Thymus (tissue), 11 donors: ENCODE data around the gene GGA3. TPM values are rescaled to one million over a fixed set of nuclear protein-coding genes. Genes with fewer than 3 reads are reported as not detected.
"Not testable (repeated sequence)": the region's sequence is repeated elsewhere in the genome, so short reads cannot be mapped to it uniquely, and the experiment has no call there.

ENCODE experiments used
- DNase-seq, 9 donors: peaks; one replicate each; pipeline ENCODE4 v3.0.0-alpha.2; 2013; ENCODE audit warnings: low spot score in 9 of 9, low read depth in 6 of 9, missing footprints in 1 of 9
- H3K27ac ChIP-seq, 2 donors: one replicate each; pipeline ENCODE4 v1.5.1; 2013; ENCODE audit warnings: control low read depth in 1 of 2, low read depth in 1 of 2, low read length in 1 of 2, mild to moderate bottlenecking in 1 of 2, moderate library complexity in 1 of 2
- H3K27me3 ChIP-seq, 2 donors: one replicate each; pipeline ENCODE4 v1.5.1; 2013; ENCODE audit warnings: low read length in 1 of 2; ENCODE audit not compliant: control insufficient read depth in 2 of 2, insufficient read depth in 1 of 2
- H3K36me3 ChIP-seq, 2 donors: one replicate each; pipeline ENCODE4 v1.5.1; 2013; ENCODE audit warnings: low read length in 1 of 2, mild to moderate bottlenecking in 1 of 2, moderate library complexity in 1 of 2; ENCODE audit not compliant: control insufficient read depth in 2 of 2, insufficient read depth in 2 of 2
- H3K4me1 ChIP-seq, 2 donors: one replicate each; pipeline ENCODE4 v1.5.1; 2013; ENCODE audit warnings: low read length in 2 of 2; ENCODE audit not compliant: control insufficient read depth in 2 of 2, insufficient read depth in 2 of 2
- H3K4me3 ChIP-seq, 2 donors: one replicate each; pipeline ENCODE4 v1.5.1; 2013; ENCODE audit warnings: low read length in 2 of 2, control low read depth in 1 of 2, mild to moderate bottlenecking in 1 of 2
- H3K9me3 ChIP-seq, 2 donors: one replicate each; pipeline ENCODE4 v1.5.1; 2013; ENCODE audit warnings: low read length in 1 of 2, mild to moderate bottlenecking in 1 of 2; ENCODE audit not compliant: control insufficient read depth in 2 of 2, insufficient read depth in 1 of 2
- WGBS: extraction: QIAGEN DNeasy Blood & Tissue Kit; methylation state at CpG from one replicate; pipeline ENCODE4 v1.1.7; 2013; 5-methylcytosine and 5-hydroxymethylcytosine counted together
- polyA plus RNA-seq: library from polyadenylated mRNA; stranded (reverse); fragments of 200-250 nt; gene quantifications from one replicate; pipeline ENCODE4 v1.2.3, GENCODE V29; 2013
- total RNA-seq: library from RNA; stranded (reverse); fragments of 120-200 nt; gene quantifications from one replicate; pipeline ENCODE4 v1.2.4, GENCODE V29; 2013
- donor health status: healthy.

The GGA3 gene
- total and polyA plus RNA-seq, 2 donors, result 18.1 to 33.3 TPM

DNA sequence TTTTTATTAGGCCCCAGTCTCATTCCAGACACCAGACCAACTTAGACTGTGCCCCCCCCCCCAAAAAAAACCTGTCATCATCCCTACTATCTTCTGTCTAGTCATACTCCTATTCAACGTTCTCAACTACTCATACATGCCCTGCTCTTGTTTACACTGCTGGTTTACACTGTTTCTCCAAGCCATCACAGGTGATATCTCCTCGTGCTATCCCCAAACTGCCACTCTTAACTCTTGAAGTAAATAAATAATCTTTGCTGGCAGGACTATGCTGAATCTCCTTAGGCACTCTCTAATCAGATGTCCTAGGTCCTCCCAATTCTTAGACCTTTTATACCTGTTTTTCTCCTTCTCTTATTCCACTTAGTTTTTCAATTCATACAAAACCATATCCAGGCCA, 4.2 kb downstream of the GGA3 start:
- 87% methylated on average over 2 of the region's 2 CpGs for whole genome bisulfite sequencing
- not testable (repeated sequence) for DNase-seq, H3K4me3 ChIP-seq, H3K9me3 ChIP-seq, H3K27ac ChIP-seq, H3K36me3 ChIP-seq, H3K27me3 ChIP-seq
- H3K4me1 ChIP-seq, result peaks cover 10 to 17% of the 10 kb centered on the region in 2 donors

DNA sequence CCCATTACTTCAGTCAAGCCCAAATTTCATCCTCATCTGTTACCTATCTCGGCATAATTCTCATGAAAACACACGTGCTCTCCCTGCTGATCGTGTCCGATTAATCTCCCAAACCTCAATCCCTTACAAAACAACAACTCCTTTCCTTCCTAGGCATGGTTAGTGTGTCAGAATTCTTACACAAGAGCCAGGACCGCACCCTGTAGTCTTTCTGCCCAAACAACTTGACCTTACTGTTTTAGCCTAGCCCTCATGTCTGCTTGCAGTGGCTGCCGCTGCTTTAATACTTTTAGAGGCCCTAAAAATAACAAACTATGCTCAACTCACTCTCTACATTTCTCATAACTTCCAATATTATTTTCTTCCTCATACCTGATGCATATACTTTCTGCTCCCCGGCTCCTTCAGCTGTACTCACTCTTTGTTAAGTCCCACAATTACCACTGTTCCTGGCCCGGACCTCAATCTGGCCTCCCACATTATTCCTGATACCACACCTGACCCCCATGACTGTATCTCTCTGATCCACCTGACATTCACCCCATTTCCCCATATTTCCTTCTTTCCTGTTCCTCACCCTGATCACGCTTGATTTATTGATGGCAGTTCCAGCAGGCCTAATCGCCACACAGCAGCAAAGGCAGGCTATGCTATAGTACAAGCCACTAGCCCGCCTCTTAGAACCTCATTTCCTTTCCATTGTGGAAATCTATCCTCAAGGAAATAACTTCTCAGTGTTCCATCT, 5.3 kb downstream of the GGA3 start:
- not testable (repeated sequence) for H3K9me3 ChIP-seq, H3K36me3 ChIP-seq, DNase-seq, H3K27ac ChIP-seq, H3K4me3 ChIP-seq, H3K27me3 ChIP-seq
- H3K4me1 ChIP-seq, result peaks cover 8 to 15% of the 10 kb centered on the region in 2 donors
- 90% methylated on average over 10 of the region's 11 CpGs for WGBS

DNA sequence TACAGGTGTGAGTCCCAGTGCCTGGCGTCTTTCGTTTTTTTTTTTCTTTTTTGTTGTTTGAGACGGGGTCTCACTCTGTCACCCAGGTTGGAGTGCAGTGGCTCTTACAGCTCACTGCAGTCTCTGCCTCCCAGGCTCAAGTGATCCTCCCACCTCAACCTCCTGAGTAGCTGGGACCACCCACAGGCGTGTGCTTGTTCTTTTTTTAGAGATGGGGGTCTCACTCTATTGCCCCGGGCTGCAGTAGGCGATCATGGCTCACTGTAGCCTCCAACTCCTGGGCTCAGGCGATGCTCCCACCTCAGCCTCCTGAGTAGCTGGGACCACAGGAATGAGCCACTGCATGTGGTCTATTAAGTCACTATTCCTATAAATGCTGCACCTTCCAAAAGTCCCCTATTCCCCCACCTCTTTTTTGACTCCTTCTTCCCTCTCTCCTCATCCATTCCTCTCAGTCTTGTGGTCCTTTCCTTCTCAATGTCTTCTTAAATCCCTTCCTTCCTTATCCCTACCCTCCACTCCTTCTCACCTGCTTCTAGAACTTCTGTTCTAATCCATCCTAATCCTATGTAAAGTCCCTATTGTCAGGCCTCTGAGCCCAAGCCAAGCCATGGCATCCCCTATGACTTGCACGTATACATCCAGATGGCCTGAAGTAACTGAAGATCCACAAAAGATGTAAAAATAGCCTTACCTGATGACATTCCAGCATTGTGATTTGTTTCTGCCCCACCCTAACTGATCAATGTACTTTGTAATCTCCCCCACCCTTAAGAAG, 9.2 kb downstream of the GGA3 start:
- no peak overlapping the region for H3K27ac ChIP-seq
- no peaks in the 10 kb centered on the region for H3K9me3 ChIP-seq
- WGBS, result 97% methylated on average over 8 of the region's 8 CpGs
- peaks cover 6% of the 10 kb centered on the region in 2 donors for H3K36me3 ChIP-seq
- H3K4me3 ChIP-seq, result no peak overlapping the region
- DNase-seq, result no peak
- H3K27me3 ChIP-seq, result no peaks in the 10 kb centered on the region
- peaks cover 0 to 12% of the 10 kb centered on the region in 2 donors for H3K4me1 ChIP-seq

DNA sequence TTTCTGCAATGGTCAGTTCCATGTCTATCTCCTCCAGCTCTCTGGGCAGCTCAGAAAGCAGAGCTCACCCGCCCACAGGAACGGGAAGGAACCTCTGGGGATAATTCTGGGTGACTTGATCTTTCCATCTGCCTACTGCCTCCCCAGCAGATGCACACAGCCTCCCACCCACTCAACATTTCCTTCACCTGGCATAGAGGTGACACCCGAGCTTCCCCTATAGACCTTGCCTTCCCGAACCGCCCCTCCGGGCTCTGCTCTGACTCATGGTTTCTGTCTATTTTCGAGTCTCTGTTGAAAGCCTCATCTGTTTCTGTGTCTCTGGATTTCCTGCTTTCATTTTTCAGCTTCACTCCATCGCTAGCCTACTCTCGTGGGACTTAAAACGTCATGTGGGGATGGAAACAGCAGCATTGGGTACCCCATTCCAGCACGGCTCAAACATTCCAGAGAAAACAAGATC, 11.4 kb downstream of the GGA3 start:
- Histone ChIP-seq H3K4me1 (peaks cover 7 to 26% of the 10 kb centered on the region in 2 donors), H3K27me3 (no peaks in the 10 kb centered on the region), H3K9me3 (no peaks in the 10 kb centered on the region), H3K36me3 (peaks cover 22 to 23% of the 10 kb centered on the region in 2 donors), H3K27ac (peak overlapping the region; percentile 42 to 49), H3K4me3 (no peak overlapping the region)
- 77% methylated on average over 11 of the region's 11 CpGs for WGBS
- peak in 1 of 9 donors; percentile 42 for DNase-seq

- 90% methylated on average over 4 of the region's 4 CpGs for WGBS
- Histone ChIP-seq H3K27me3 (no peaks in the 10 kb centered on the region), H3K4me1 (peaks cover 12 to 31% of the 10 kb centered on the region in 2 donors), H3K27ac (peak overlapping the region in 1 of 2 donors; percentile 49), H3K4me3 (no peak overlapping the region), H3K9me3 (no peaks in the 10 kb centered on the region), H3K36me3 (peaks cover 26 to 27% of the 10 kb centered on the region in 2 donors)
- DNase-seq, result no peak
These were observed 11.8 kb downstream of the GGA3 start for GRCh38 chr17:75249564-75249963.

DNA sequence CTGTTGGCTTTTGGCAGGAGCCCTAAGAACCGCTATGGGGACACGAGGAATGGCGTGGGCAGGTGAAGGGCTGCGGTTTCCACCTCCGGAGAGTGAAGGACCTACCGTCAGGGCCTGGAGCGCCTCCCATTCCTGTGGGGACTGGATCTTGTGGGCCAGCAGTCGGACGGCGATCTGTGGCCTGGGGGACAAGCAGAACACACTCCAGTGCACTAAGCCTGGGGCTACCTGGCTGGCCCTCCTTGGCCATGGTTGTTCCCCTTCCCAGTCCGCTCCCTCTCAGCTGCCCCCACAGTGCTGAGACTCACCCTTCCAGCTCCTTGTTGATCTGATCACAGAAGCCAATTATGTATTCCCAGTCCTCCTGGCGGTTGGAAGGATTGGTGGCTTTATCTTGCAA, 15.0 kb downstream of the GGA3 start:
- H3K27me3 ChIP-seq, result no peaks in the 10 kb centered on the region
- WGBS, result 99% methylated on average over 12 of the region's 12 CpGs
- DNase-seq, result no peak
- H3K36me3 ChIP-seq, result peaks cover 49 to 58% of the 10 kb centered on the region in 2 donors
- no peaks in the 10 kb centered on the region for H3K9me3 ChIP-seq
- H3K27ac ChIP-seq, result no peak overlapping the region
- no peak overlapping the region for H3K4me3 ChIP-seq
- H3K4me1 ChIP-seq, result peaks cover 26 to 51% of the 10 kb centered on the region in 2 donors

GRCh38 chr17:75245011-75245410, 16.4 kb downstream of the GGA3 start:
- 84% methylated on average over 6 of the region's 6 CpGs for WGBS
- H3K4me1 ChIP-seq, result peaks cover 26 to 48% of the 10 kb centered on the region in 2 donors
- no peak overlapping the region for H3K4me3 ChIP-seq
- DNase-seq, result no peak
- peaks cover 63 to 72% of the 10 kb centered on the region in 2 donors for H3K36me3 ChIP-seq
- H3K27ac ChIP-seq, result peak overlapping the region; percentile 49 to 65
- H3K9me3 ChIP-seq, result no peaks in the 10 kb centered on the region
- H3K27me3 ChIP-seq, result no peaks in the 10 kb centered on the region

DNA sequence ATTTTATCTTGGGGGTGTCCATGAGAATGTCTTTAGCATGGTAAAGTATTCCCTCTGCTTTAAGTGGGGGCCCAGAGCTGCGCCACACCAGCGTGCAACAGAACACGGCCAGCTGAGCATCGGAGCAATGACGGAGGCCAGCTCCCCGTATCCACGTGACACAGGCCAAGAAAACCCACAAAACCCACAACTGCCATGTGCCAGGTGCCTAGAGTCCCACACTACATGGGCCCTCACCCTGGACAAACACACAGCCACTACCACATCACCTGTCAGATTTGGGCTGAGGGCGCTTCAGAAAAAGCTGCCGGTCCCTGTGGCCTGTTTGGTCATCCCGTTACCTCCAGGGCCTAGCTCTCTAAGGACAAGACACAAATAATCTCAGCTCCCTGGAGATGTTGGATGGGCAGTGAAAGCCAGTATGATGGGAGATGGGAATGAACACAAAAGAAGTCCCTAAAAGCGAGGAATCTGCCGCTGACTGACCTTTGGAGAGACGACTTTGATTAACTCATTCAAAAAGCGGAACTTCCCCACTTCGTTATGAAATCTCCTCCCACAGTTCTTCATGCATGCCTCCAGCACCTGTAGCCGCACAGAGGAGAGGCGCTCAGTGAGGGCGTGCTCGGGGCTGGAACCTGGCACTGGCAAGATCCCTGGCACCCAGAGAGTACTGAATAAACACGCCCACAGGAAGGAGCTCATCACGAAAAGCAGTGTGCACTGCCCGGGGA, 17.1 kb downstream of the GGA3 start:
- Histone ChIP-seq H3K4me1 (peaks cover 26 to 43% of the 10 kb centered on the region in 2 donors), H3K36me3 (peaks cover 70 to 79% of the 10 kb centered on the region in 2 donors), H3K9me3 (no peaks in the 10 kb centered on the region), H3K27ac (peak overlapping the region; percentile 49 to 65), H3K27me3 (no peaks in the 10 kb centered on the region), H3K4me3 (no peak overlapping the region)
- WGBS, result 26% methylated on average over 22 of the region's 22 CpGs
- DNase-seq, result peak in 3 of 9 donors; percentile 12 to 70 (median 42)
